Activated naive CD8-positive, alpha-beta T cell (primary cell): ENCODE measurements around the gene OR8D4.
"Not testable (repeated sequence)": the region's sequence is repeated elsewhere in the genome, so short reads cannot be mapped to it uniquely, and the experiment has no call there.

Experiments used
- H3K27ac Mint-ChIP-seq: one replicate; pipeline ENCODE4 v1.8.0; 2021; ENCODE audit warnings: mixed read lengths
- H3K27me3 Mint-ChIP-seq: one replicate; pipeline ENCODE4 v1.8.0; 2021; ENCODE audit warnings: mixed read lengths
- H3K36me3 Mint-ChIP-seq: one replicate; pipeline ENCODE4 v1.8.0; 2021; ENCODE audit warnings: mixed read lengths
- H3K4me1 Mint-ChIP-seq: one replicate; pipeline ENCODE4 v1.8.0; 2021; ENCODE audit warnings: low read depth, mixed read lengths
- H3K4me3 Mint-ChIP-seq: one replicate; pipeline ENCODE4 v1.8.0; 2021; ENCODE audit warnings: mild to moderate bottlenecking, mixed read lengths
- H3K9me3 Mint-ChIP-seq: one replicate; pipeline ENCODE4 v1.8.0; 2021; ENCODE audit warnings: low read depth, mixed read lengths

The OR8D4 gene

DNA sequence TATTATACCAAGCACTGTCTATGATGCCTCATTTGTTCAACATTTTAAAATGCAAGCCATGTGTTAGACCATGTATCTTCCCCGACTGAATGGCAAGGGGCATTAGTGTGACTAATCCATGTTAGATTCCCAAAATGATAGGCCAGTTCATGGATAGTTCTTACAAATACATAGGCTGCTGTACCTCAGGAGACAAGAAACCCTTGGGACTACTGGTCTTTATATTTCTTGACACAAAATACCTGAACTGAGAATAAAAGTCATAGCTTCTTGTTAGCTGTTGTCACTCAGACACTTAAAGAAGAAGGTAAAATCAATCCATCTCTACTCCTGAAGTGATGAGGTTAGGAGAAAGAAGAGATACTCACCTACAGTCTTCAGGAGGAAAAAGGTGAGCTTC, at the start of gene OR8D4:
OR8D4 (plus strand) TSS at position 301 of the 400 bp plus-strand sequence. CDS start 4,265 bp downstream, outside the sequence.
- H3K36me3 Mint-ChIP-seq: no peaks in the 10 kb centered on the region
- no peaks in the 10 kb centered on the region for H3K9me3 Mint-ChIP-seq
- no peak within 1 kb of the TSS for H3K27ac Mint-ChIP-seq
- no peak within 1 kb of the TSS for H3K4me3 Mint-ChIP-seq
- H3K27me3 Mint-ChIP-seq: peaks cover under 1% of the 10 kb centered on the region
- no peaks in the 10 kb centered on the region for H3K4me1 Mint-ChIP-seq

DNA sequence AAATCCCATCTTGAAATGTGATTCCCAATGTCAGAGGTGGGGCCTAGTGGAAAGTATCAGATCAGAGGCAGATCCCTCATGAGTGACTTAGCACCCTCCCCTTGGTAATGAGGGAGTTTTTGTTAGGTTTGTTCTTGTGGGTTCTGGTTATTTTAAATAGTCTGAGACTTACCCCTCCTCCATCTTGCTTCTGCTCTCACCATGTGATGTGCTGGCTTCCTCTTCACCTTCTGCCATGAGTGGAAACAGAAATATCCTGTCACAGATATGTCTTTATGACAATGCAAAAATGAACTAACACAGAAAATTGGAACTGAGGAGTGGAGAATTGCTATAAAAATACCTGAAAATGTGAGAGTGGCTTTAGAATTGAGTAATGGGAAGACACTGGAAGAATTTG, 49.6 kb upstream of the OR8D4 start:
- no peaks in the 10 kb centered on the region for H3K4me1 Mint-ChIP-seq
- no peaks in the 10 kb centered on the region for H3K9me3 Mint-ChIP-seq
- H3K27ac Mint-ChIP-seq: no peak overlapping the region
- H3K4me3 Mint-ChIP-seq: no peak overlapping the region
- H3K27me3 Mint-ChIP-seq: peaks cover 12% of the 10 kb centered on the region
- no peaks in the 10 kb centered on the region for H3K36me3 Mint-ChIP-seq

DNA sequence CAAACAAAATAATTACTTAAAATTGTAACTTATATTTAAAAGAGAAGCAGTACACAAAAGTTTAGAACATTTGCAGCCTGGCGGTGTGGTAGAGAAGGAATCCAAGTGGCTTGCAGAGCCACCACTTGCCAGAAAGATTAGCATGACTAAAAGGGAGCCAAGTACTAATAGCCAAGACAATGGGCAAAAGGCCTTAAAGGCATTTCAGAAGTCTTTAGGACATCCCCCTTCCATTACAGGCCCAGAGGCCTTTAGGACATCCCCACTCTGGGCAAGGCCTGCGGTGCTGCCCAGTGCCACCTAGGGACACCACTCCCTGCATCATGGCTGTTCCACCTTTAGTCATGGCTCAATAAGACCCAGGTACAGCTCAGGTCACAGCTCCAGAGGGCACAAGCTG, 48.9 kb upstream of the OR8D4 start:
- H3K4me3 Mint-ChIP-seq: no peak overlapping the region
- no peaks in the 10 kb centered on the region for H3K36me3 Mint-ChIP-seq
- no peak overlapping the region for H3K27ac Mint-ChIP-seq
- H3K4me1 Mint-ChIP-seq: no peaks in the 10 kb centered on the region
- H3K9me3 Mint-ChIP-seq: no peaks in the 10 kb centered on the region
- H3K27me3 Mint-ChIP-seq: peaks cover 12% of the 10 kb centered on the region

DNA sequence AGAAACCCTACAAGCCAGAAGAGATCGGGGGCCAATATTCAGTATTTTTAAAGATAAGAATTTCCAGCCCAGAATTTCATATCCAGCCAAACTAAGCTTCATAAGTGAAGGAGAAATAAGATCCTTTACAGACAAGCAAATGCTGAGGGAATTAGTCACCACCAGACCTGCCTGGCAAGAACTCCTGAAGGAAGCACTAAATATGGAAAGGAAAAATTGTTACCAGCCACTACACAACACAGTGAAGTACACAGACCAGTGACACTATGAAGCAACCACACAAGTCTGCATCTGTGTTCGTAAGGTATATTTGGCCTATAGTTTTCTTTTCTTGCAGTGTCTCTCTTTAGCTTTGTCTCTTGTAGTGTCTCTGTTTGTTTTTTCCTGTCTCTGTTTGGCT, 45.5 kb upstream of the OR8D4 start:
- Mint-ChIP-seq H3K36me3 (no peaks in the 10 kb centered on the region), H3K27me3 (peaks cover 10% of the 10 kb centered on the region), H3K9me3 (no peaks in the 10 kb centered on the region), H3K27ac (no peak overlapping the region), H3K4me1 (no peaks in the 10 kb centered on the region), H3K4me3 (no peak overlapping the region)

DNA sequence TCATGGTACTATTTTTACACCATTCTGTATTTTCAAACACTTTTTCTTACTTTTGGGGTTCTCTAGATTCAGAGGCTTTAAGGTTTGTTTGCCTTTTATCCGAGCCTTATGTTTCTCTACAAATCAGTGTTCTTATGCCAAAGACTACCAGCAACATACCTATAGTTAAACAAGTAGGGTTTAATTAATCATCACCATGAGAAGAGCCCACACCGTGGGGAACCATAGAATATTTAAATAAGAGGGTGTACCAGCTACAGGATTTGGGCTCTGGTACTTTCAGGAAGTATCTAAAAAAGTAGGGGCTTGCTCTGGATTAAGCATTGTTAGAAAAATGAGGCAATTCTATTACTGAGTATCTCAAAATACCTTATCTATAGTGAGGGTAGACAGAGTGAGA, 42.2 kb upstream of the OR8D4 start:
- H3K27ac Mint-ChIP-seq: no peak overlapping the region
- H3K4me1 Mint-ChIP-seq: no peaks in the 10 kb centered on the region
- H3K4me3 Mint-ChIP-seq: no peak overlapping the region
- no peaks in the 10 kb centered on the region for H3K36me3 Mint-ChIP-seq
- no peaks in the 10 kb centered on the region for H3K9me3 Mint-ChIP-seq
- no peaks in the 10 kb centered on the region for H3K27me3 Mint-ChIP-seq

DNA sequence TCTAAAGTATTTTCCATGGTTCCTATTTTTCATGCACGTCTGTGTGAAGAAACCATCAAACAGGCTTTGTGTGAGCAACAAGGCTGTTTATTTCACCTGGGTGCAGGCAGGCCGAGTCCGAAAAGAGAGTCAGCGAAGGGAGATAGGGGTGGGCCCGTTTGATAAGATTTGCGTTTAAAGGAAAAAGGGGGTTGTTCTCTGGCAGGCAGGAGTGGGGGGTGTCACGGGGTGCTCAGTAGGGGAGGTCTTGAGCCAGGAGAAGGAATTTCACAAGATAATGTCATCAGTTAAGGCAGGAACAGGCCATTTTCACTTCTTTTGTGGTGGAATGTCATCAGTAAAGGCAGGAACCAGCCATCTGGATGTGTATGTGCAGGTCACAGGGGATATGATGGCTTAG, 36.7 kb upstream of the OR8D4 start:
- not testable (repeated sequence) for H3K27ac Mint-ChIP-seq, H3K9me3 Mint-ChIP-seq, H3K27me3 Mint-ChIP-seq, H3K4me3 Mint-ChIP-seq, H3K4me1 Mint-ChIP-seq, H3K36me3 Mint-ChIP-seq

DNA sequence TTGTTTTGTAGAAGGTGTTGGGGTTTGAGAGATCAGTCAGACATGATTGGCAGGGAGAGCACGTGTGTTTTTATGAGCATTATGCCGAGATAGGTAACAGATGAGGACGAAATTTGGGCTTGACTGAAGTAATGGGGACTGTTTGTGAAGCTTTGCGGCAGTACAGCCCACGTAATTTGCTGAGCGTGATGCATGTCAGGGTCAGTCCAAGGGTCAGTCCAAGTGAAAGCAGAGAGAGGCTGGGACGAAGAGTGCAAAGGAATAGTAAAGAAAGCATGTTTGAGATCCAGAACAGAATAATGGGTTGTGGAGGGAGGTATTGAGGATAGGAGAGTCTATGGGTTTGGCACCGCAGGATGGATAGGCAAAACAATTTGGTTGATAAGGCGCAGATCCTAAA, 34.2 kb upstream of the OR8D4 start:
- not testable (repeated sequence) for H3K4me3 Mint-ChIP-seq, H3K27ac Mint-ChIP-seq, H3K36me3 Mint-ChIP-seq, H3K9me3 Mint-ChIP-seq, H3K27me3 Mint-ChIP-seq, H3K4me1 Mint-ChIP-seq

DNA sequence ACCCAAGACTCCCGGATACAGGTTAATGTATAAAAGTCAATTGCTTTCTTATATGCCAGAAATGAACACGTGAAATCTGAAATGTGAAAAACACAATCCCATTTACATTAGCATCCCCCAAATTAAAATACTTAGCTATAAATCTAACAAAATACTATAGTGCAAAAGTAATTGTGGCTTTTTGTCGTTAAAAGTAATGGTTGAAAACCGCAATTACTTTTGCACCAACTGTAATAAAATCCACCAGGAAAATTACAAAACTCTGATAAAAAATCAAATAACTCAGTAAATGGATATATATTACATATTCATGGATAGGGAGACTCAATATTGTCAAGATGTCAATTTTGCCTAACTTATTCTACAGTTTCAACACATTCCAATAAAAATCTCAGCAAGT, 21.1 kb upstream of the OR8D4 start:
- Mint-ChIP-seq H3K9me3 (no peaks in the 10 kb centered on the region), H3K36me3 (no peaks in the 10 kb centered on the region), H3K4me3 (no peak overlapping the region), H3K27ac (no peak overlapping the region), H3K27me3 (peaks cover 5% of the 10 kb centered on the region), H3K4me1 (no peaks in the 10 kb centered on the region)

DNA sequence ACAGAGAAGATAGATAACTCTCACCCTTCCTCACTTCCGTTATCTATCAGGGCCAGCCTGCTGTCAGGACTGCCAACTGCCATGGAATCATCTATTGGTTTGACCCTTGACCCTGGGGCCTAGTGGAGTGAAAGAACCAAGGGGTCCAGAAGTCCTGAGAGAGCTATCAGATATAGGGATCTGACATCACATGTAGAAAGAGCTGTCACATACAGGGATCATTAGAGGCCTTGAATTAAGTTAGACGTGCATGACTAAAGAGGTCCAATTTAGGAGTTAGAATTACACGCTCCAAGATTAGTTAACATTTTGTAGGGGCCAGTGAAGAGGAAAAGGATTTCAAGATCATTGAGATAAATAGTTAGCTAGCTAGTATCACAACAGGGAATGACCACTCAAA, 16.4 kb upstream of the OR8D4 start, which contains the start of gene TMEM225:
TMEM225 (minus strand) TSS at position 101 of the 400 bp plus-strand sequence. CDS start 245 bp downstream, outside the sequence.
- Mint-ChIP-seq H3K9me3 (no peaks in the 10 kb centered on the region), H3K27ac (no peak within 1 kb of the TSS), H3K27me3 (peaks cover 3% of the 10 kb centered on the region), H3K4me3 (no peak within 1 kb of the TSS), H3K4me1 (no peaks in the 10 kb centered on the region), H3K36me3 (no peaks in the 10 kb centered on the region)

DNA sequence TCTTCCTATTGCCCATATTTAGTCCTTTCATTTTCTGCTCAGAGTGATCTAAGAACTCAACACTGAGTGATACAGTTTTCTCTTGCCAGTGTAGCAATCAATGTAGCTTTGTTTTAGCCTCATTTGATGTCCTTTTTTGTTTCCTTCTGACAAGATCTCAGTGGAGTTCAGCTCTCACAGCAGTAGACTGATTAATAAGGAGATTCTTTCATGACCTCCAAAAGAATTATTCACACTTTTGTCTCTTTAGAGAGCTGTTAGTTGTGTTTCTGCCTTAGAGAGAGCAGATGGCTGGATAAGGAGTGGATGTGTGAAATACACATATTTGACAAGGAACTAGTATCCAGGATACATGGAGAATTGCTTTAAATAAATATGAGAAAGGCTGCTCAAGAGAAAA, 9.9 kb upstream of the OR8D4 start:
- Mint-ChIP-seq H3K27ac (no peak overlapping the region), H3K36me3 (no peaks in the 10 kb centered on the region), H3K4me3 (no peak overlapping the region), H3K9me3 (no peaks in the 10 kb centered on the region), H3K4me1 (no peaks in the 10 kb centered on the region), H3K27me3 (no peaks in the 10 kb centered on the region)

DNA sequence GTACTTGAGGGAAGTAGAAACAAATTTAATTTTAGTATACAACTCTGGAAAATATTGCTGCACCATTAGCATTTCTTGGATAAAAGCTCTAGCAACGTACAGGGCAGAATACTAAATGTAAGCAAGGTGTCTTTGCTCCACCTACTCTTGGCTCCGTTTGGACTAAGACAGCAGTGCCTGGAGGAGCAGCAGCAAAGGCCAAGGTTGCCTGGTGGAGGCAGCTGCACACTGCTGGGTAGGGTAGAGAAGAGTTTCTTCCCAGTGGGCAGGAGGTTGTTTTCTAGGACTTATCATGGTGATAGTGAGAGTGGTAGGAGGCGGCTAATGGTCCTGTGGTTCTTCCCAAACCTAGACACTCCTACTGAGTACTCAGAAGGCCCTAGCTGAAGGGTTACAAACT, 2.2 kb upstream of the OR8D4 start:
- H3K4me3 Mint-ChIP-seq: no peak overlapping the region
- H3K4me1 Mint-ChIP-seq: no peaks in the 10 kb centered on the region
- H3K36me3 Mint-ChIP-seq: no peaks in the 10 kb centered on the region
- H3K27me3 Mint-ChIP-seq: no peaks in the 10 kb centered on the region
- no peaks in the 10 kb centered on the region for H3K9me3 Mint-ChIP-seq
- no peak overlapping the region for H3K27ac Mint-ChIP-seq

DNA sequence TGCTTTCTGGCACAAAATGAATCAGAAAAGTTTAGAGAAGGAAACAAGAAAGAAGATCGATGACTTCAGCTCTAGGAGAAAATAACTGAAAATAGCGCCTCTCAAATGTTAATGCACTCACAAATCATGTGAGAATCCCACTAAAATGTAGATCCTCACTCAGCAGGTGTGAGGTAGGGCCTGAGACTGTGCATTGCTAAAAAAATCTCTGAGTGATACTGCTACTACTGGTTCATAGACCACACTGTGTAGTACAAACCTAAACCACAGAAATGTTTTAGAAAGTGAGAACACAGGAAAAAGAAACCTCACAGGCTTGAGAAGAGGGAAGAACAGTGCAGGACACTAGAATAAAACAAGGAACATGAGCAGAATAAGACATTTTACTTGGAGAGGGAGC, 2.0 kb downstream of the OR8D4 start:
- H3K27me3 Mint-ChIP-seq: peaks cover 2% of the 10 kb centered on the region
- no peaks in the 10 kb centered on the region for H3K9me3 Mint-ChIP-seq
- H3K4me3 Mint-ChIP-seq: no peak overlapping the region
- no peak overlapping the region for H3K27ac Mint-ChIP-seq
- H3K36me3 Mint-ChIP-seq: no peaks in the 10 kb centered on the region
- H3K4me1 Mint-ChIP-seq: no peaks in the 10 kb centered on the region

DNA sequence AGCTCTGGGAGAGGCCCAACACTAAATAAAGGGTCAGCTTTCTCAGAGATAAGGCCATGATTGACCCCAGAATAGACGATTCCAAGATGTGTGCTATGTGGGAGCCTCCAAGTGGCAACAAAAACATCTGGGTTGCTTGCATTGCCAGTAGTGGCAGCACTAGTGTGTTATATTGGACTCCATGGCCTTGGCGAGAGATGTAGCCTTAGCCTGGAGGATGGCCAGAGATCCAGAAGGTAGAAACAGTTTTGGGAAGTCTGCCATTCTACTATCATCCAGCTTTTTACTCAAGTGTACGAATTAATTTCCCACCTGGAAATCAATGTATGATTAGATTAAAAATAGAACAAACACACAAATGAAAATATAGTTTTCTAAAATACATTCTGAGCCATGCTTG, 3.0 kb downstream of the OR8D4 start:
- H3K36me3 Mint-ChIP-seq: no peaks in the 10 kb centered on the region
- no peak overlapping the region for H3K4me3 Mint-ChIP-seq
- peaks cover 2% of the 10 kb centered on the region for H3K27me3 Mint-ChIP-seq
- no peak overlapping the region for H3K27ac Mint-ChIP-seq
- H3K9me3 Mint-ChIP-seq: no peaks in the 10 kb centered on the region
- H3K4me1 Mint-ChIP-seq: no peaks in the 10 kb centered on the region

DNA sequence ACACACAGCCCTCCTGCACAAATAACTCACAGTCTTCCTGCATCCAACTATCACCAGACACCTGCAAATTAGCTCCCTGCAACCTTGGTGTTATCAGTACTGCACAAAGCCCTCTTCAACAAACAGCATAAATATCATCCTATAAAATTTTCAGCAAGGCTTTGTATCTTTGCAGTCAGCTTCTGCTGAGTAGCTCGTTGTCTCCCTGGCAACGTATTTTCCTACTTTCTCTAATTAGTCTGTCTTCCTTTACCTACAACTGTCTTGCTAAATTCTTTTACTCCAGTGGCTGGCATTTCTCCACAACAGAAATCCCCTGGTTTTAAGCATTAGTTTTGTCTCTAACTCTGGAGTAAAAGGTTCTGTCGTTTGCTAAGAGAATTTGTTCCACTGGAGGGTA, 3.9 kb downstream of the OR8D4 start:
- Mint-ChIP-seq H3K4me3 (no peak overlapping the region), H3K4me1 (no peaks in the 10 kb centered on the region), H3K9me3 (no peaks in the 10 kb centered on the region), H3K27me3 (peaks cover 2% of the 10 kb centered on the region), H3K36me3 (no peaks in the 10 kb centered on the region), H3K27ac (no peak overlapping the region)

DNA sequence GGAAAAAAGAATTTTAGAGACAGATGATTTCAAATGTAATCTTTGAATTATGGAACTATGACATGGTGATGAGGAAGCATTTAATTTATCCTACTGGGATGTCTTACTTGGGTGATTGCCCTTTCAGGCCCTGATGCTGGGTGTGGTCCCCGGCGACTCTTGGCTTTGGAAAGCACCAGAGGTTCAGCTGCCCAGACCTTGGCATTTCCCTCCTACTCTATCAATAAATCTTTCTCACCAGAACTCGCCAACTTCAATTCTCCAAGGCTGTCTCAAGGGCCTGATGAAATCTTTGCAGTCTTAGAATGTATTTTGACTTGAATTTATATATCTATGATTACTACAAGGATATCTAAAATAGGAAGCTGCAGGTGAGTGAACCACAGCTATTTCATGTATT, 19.0 kb downstream of the OR8D4 start:
- Mint-ChIP-seq H3K27ac (no peak overlapping the region), H3K27me3 (peaks cover 2% of the 10 kb centered on the region), H3K9me3 (no peaks in the 10 kb centered on the region), H3K4me3 (no peak overlapping the region), H3K4me1 (no peaks in the 10 kb centered on the region), H3K36me3 (no peaks in the 10 kb centered on the region)

DNA sequence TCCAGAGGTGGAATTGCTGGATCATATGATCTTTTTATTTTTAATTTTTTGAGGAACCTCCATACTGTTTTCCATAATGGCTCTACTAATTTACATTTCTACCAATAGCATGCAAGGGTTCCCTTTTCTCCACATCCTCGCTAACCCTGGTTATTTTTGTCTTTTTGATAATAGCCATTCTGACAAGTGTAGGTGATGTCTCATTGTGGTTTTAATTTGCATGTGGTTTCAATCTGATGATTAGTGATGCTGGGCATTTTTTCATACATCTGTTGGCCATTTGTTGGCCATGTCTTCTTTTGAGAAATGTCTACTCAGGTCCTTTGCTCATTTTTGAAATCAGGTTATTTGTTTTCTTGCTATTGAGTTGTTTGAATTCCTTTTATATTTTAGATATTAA, 22.1 kb downstream of the OR8D4 start:
- H3K4me1 Mint-ChIP-seq: no peaks in the 10 kb centered on the region

DNA sequence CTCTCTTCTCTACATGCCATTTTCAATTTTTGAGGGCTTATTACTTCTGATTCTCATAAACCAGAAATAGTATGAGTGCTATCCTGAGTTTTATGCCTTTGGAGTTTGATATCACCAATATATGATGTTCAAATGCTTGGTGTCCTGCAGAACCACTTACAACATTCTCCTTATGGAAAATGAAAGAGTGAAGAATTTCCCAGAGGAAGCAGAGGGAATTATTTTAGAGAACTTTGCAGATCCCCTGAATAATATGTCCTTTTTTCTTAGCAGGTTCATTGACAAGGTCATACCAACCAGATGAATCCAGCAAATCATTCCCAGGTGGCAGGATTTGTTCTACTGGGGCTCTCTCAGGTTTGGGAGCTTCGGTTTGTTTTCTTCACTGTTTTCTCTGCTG, 37.4 kb downstream of the OR8D4 start, which contains the start of gene OR4D5:
OR4D5 (plus strand) TSS at position 301 of the 400 bp plus-strand sequence; CDS start at position 301, 0 bp downstream.
- Mint-ChIP-seq H3K27ac (no peak within 1 kb of the TSS), H3K4me3 (no peak within 1 kb of the TSS), H3K4me1 (no peaks in the 10 kb centered on the region), H3K36me3 (no peaks in the 10 kb centered on the region), H3K9me3 (no peaks in the 10 kb centered on the region), H3K27me3 (peaks cover 13% of the 10 kb centered on the region)

More for the DNA sequence above, 22.1 kb downstream of the OR8D4 start:
- Mint-ChIP-seq H3K36me3 (no peaks in the 10 kb centered on the region), H3K27ac (no peak overlapping the region), H3K9me3 (no peaks in the 10 kb centered on the region), H3K27me3 (peaks cover 2% of the 10 kb centered on the region), H3K4me3 (no peak overlapping the region)
